HG02588 (cell line): ENCODE results near the gene UBE2E1.
A peak's percentile ranks its signal among the peaks of the same experiment; 100 is the strongest.
"Not testable (repeated sequence)": the region's sequence is repeated elsewhere in the genome, so short reads cannot be mapped to it uniquely, and the experiment has no call there.

Source experiments
- ATAC-seq: cut with Tn5 transposase; IDR thresholded peaks from one replicate; pipeline ENCODE4 v1.9.1; 2021; ENCODE audit warnings: mild to moderate bottlenecking, moderate library complexity; ENCODE audit not compliant: unreplicated experiment

UBE2E1 gene

DNA sequence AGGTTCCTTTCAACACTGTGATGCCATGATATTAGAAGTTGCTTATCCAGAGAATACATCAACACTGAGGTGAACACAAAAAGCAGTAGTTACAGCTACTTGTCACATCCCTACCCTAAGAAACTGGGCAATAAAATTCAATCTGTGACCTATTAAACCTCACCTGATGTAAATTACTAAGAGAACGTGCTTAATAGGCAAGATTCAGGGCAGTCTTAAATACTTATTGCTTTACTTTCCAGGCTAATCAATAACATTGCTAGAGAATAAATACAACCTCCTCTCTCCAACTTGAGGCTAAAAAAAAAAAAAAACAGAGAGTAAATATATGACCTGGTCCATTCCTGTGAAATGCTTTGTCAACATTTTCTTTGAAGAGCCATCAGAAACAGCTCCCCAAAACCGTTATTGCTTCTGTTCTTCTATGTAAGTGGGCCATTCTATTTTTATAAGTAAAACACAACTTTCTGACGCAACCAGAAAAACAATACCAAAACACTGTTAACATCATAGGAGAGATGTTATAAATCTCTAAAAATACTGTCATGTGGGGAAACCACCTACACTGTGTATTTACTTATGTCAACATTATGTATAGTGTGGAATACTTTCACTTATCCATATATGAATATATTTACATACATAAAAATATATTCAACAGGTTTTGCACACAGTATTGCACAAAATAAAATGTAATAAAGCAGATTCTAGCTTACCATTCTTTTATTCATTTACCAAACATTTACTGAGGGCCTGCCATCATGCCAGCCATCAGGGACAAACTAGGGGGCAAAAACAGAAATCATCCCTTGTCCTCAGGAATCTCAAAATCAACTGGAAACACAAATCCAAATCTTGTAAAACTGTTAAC is 108.4 kb downstream of the UBE2E1 start:
- ATAC-seq = no peak

DNA sequence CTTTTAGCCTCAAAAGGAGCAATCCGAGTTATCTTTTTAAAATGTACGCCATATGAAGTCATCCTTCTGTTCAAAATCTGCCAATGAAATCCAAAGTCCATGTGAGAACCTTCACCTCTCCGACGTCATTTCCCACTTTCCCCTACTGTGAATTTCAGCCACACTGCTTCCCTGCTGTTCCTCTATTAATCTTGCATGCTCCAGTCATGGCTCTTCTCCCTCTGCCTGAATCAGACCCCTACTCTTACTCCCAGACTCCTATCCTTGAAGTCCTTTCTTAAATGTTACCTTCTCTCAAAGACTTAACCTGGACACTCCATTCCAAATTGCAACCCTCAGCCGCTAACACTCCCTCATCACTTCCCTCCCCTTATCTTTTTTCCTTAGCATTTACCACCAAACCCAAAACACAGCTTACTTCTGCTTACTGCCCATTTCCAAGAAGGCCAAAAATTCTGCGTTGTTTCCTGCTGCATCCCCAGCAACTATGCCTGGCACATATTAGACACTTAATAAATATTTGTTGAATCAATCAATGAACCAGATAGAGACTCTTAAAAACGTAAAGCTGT is 109.9 kb downstream of the UBE2E1 start:
- no peak for ATAC-seq

DNA sequence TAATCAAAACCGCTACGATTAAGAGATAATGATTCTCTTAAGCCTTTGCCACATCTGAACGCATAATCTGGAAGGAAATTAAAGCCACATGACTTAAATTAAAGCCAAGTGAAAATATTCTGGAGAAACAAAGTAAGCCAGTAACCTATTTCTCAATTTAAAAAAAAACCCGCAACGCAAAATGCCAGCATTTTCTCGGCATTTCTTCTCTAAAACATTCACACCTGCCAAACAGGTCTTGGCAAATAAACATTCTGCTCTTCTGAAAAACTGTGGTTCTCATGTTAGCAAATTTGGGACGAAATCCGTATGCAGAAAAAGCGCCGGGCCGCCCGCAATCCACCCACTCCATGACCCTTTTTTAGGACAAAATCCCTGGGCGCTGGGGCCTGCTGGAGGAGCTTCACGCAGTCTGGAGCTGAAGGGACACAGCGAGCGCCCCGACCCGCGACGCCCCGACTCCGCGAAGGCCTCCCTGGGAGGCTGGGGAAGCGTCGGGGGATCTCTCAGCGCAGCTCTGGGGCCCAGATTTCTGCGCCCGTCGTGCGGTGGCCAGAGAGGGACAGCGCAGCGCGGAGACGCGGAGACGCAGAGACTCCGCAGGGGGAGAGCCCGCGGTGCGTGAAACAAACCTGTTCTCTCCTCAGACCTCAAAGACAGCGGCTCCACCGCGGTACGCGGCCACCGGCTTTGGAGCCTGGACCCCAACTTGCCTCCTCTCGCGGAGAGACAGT is 110.6 kb downstream of the UBE2E1 start:
- ATAC-seq = peak; percentile 40

DNA sequence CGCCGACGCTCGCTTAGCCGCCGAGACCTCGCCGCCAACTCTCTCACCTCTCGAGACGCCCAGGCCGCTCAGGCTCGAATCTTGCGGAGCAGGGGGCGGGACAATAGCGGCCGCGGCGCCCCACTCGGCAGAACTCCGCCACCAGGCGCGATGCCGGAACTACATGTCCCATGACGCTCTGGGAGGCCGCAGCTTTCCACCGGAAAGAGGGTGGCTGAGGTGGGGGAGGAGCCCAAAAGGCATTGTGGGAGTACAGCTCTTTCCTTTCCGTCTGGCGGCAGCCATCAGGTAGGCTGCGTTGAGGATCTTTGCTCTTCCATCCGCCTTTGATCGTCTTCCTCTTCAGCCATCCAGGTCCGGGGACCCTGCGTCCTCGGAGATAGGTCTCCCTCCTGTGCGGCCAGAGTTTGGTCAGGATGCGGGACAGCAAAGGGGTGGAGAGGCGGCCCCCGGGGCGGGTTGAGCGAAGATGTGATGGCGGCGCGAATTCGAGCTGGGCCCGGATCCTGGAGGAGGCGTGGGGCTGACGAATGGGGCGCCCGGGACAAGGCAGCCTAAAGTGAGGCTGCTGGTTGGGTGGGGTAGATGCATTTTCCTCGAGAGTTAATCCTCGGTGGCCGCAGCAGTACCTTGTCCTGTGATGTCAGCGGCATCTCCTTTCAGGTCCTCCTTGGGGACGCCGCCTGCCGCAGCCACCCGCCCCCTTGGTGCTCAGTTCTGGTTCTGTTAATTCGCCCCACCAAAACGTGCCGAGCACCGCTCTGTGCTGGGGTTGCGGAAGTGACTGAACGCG is 111.3 kb downstream of the UBE2E1 start, which contains the start of the genes NKIRAS1 and RPL15:
NKIRAS1 (minus strand) TSS at position 105 of the 793 bp plus-strand sequence. CDS start 6,086 bp downstream, outside the sequence.
RPL15 (plus strand) TSS at position 247 of the 793 bp plus-strand sequence. CDS start 728 bp downstream, outside the sequence.
- ATAC-seq = peak; percentile 94

DNA sequence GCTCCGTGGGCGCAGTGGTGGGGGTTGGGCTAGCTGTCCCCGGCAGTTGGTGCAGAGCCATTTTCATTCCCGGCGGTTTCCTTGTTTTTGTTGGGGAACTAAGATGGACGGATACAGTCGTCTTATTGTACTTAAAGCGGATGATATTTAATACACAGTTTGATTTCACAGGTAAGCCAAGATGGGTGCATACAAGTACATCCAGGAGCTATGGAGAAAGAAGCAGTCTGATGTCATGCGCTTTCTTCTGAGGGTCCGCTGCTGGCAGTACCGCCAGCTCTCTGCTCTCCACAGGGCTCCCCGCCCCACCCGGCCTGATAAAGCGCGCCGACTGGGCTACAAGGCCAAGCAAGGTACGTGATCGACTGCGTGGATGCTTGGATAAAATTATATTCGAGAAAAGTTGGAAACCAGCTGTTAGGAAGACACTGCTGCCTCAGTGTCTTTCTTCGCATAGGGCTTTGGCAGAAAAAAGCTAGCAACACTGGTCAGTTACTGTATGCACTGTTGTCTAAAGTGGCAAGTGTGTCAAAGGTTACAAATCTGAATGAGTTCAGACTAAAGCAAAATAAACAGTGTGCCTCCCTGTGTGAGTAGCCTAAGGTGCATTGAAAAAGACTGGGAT is 112.0 kb downstream of the UBE2E1 start:
- ATAC-seq = not testable (repeated sequence)

DNA sequence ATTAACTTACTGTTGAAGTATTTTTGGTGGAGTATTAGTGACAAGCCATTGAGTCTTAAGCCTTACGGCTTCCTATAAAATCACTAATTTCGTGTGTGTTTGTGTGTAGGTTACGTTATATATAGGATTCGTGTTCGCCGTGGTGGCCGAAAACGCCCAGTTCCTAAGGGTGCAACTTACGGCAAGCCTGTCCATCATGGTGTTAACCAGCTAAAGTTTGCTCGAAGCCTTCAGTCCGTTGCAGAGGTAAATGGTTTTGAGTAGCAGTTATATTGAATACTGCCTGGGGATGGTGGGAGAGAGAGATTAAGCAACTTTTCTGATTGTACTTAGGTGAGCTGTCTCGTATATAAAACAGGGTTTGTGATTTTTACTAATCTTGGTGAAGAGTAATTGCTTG is 112.6 kb downstream of the UBE2E1 start:
- not testable (repeated sequence) for ATAC-seq

- ATAC-seq = no peak
Observed at GRCh38 chr3:23919628-23920027, 113.9 kb downstream of the UBE2E1 start.

GRCh38 chr3:23920151-23920655 is 114.4 kb downstream of the UBE2E1 start:
- ATAC-seq = no peak

DNA sequence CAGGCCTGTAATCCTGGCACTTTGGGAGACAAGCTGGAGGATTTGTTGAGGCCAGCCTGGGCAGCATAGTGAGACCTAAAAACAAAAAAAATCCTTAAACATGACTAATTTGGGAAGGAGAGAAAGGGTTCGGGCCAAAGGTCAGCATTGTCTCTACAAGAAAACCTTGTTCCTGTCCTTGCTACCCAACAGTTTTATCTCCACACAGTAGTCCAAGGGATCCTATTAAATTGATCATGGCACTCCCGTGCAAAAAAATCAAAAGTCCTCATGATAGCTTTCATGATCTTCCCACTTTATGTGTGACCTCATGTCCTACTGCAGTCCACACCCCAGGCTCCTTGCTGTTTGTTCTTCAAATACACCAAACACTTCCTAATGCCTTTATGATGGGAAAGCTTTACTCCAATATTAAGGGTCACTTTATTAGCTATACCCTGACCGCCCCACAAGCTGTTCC is 115.3 kb downstream of the UBE2E1 start:
- no peak for ATAC-seq

DNA sequence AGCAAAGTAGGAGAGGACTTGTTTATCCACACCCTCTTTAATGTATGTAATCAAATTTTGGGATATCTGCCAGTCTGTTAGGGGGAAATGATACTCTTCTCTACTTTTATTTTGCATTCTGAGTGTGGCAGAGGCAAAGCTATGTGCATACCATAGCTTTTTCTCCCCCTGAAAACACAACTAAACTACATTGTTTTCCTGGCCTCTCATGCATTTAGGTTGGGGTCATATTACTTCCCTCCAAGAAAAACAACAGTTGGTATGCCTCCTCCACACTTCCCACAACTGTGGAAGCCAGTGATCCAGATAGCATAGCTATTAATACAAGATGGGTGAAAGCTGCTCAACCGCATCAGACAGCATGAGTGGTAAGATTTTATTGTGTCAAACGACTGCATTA is 118.0 kb downstream of the UBE2E1 start:
- ATAC-seq = no peak

DNA sequence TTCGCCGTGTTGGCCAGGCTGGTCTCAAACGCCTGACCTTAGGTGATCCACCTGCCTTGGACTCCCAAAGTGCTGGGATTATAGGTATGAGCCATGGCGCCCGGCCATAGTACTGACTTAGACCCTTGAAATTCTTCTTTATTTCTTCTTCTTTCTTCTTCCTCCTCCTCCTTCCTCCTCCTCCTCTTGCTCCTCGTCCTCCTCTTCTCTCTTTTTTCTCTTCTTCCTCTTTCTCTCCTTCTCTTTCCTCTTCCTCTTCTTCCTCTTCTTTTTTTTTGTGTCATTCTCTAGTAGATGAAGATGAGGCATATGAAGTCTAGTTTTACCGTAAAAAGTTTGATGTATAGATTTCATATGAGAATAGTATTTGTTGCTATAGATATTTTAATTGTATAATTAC is 120.5 kb downstream of the UBE2E1 start:
- ATAC-seq = no peak

GRCh38 chr3:23926736-23927135 is 121.0 kb downstream of the UBE2E1 start:
- ATAC-seq = no peak

GRCh38 chr3:23928524-23928923 is 122.8 kb downstream of the UBE2E1 start:
- no peak for ATAC-seq

GRCh38 chr3:23931597-23931996 is 125.8 kb downstream of the UBE2E1 start:
- no peak for ATAC-seq

GRCh38 chr3:23932571-23932970 is 126.8 kb downstream of the UBE2E1 start:
- no peak for ATAC-seq

- no peak for ATAC-seq
Observed at GRCh38 chr3:23934253-23934652, 128.5 kb downstream of the UBE2E1 start.

- no peak for ATAC-seq
Observed at GRCh38 chr3:23937296-23937695, 131.5 kb downstream of the UBE2E1 start.

GRCh38 chr3:23938688-23939087 is 132.9 kb downstream of the UBE2E1 start:
- no peak for ATAC-seq

DNA sequence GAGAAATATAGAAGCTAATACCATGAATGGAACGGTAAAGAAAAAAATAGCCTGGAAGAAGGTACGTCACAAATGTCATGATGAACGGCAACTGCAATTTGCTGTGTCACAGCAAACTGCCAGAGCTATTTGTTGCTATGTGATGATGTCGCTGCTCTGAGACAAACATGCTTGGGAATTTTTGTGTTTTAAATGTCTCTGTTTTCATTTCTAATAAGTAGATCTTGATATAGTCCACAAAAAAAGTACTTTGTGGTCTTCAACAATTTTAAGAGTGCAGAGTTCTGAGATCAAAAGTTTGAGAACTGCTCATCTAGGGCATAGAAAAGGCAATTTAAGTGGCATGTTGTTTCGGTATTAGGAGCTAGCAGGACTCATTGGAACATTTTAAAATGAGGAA is 135.0 kb downstream of the UBE2E1 start:
- no peak for ATAC-seq
